ENCODE data around the gene SLC36A4. TPM values are rescaled to one million over a fixed set of nuclear protein-coding genes. Genes with fewer than 3 reads are reported as not detected.

Gene SLC36A4
- polyA plus RNA-seq, 3 donors from 2014 or later: 10.3 to 29.6 (median 15.6) TPM

Other genes starting within 250 kb of the SLC36A4 start
- not detected for gene MTNR1B, start 228.3 kb downstream of the SLC36A4 start, polyA plus RNA-seq
- gene DEUP1, start 132.8 kb upstream of the SLC36A4 start, polyA plus RNA-seq: not detected

All from immature natural killer cell (primary cell).